ENCODE data around the gene HOXA3. TPM values are rescaled to one million over a fixed set of nuclear protein-coding genes. Genes with fewer than 3 reads are reported as not detected.

Gene HOXA3
- total and polyA plus RNA-seq, 2 of the 8 experiments (the other 6 are each of a cell fraction or from before 2014, with no cell fraction given) = not detected

- TF ChIP-seq ATF2 (IDR thresholded peaks at IDR 0.05; ENCODE audit: low read length) (no peak), CTCF (IDR thresholded peaks at IDR 0.05; ENCODE audit: control extremely low read depth in 1 of 3, insufficient read depth in 1 of 3, low read depth in 1 of 3, low read length in 3 of 3) (no peak), CBX8 (IDR thresholded peaks at IDR 0.05; ENCODE audit: borderline replicate concordance, low read depth, low read length) (peak; percentile 59; the same call in 1 of the 2 replicates), CREB1 (IDR thresholded peaks at IDR 0.05) (no peak), YY1 (IDR thresholded peaks at IDR 0.05; ENCODE audit: low read depth, low read length) (no peak), TBP (IDR thresholded peaks at IDR 0.05; ENCODE audit: low read depth, low read length) (no peak)
Observed at GRCh38 chr7:27145165-27145913, 7.0 kb downstream of the HOXA3 start (continued).
